ENCODE results near the gene NT5C1B. TPM values are rescaled to one million over a fixed set of nuclear protein-coding genes. Genes with fewer than 3 reads are reported as not detected.

Gene NT5C1B
- total RNA-seq, 4 donors from 2014 or later: not detected

- TF ChIP-seq CTCF (IDR thresholded peaks at IDR 0.05; ENCODE audit: low read depth): no peak
Observed at GRCh38 chr2:18611184-18611583, 21.8 kb upstream of the NT5C1B start.

- TF ChIP-seq CTCF (IDR thresholded peaks at IDR 0.05; ENCODE audit: low read depth): no peak
Observed at GRCh38 chr2:18610651-18611050, 21.3 kb upstream of the NT5C1B start.

- TF ChIP-seq CTCF (IDR thresholded peaks at IDR 0.05; ENCODE audit: low read depth): no peak
Observed at GRCh38 chr2:18610090-18610489, 20.7 kb upstream of the NT5C1B start.

GRCh38 chr2:18605115-18605514, 15.7 kb upstream of the NT5C1B start:
- TF ChIP-seq CTCF (IDR thresholded peaks at IDR 0.05; ENCODE audit: low read depth): no peak

GRCh38 chr2:18604531-18604885, 15.1 kb upstream of the NT5C1B start:
- no peak for TF ChIP-seq CTCF (IDR thresholded peaks at IDR 0.05; ENCODE audit: low read depth)

- TF ChIP-seq CTCF (IDR thresholded peaks at IDR 0.05; ENCODE audit: low read depth): no peak
Observed at GRCh38 chr2:18603854-18604530, 14.6 kb upstream of the NT5C1B start.

- no peak for TF ChIP-seq CTCF (IDR thresholded peaks at IDR 0.05; ENCODE audit: low read depth)
Observed at GRCh38 chr2:18602298-18602697, 12.9 kb upstream of the NT5C1B start.

Data from subcutaneous adipose tissue (tissue), 4 donors.